Urothelium cell line (cell line): ENCODE measurements around the gene MAGEA6.
"Not testable (repeated sequence)": the region's sequence is repeated elsewhere in the genome, so short reads cannot be mapped to it uniquely, and the experiment has no call there.

Source experiments
- DNase-seq: peaks from one replicate; pipeline ENCODE4 v3.0.0; 2011; ENCODE audit warnings: low spot score, mixed read lengths
- FAIRE-seq: peaks from 2 replicates; lab custom pipeline; 2011; peaks lifted over from hg19 to GRCh38; lab: Jason Lieb, UNC

Gene MAGEA6

GRCh38 chrX:152735101-152735500 is 34.4 kb downstream of the MAGEA6 start:
- no peak for DNase-seq
- FAIRE-seq: no peak

- DNase-seq, FAIRE-seq: not testable (repeated sequence)
These were observed 35.2 kb downstream of the MAGEA6 start for GRCh38 chrX:152734143-152734858.

GRCh38 chrX:152733261-152733975 is 36.1 kb downstream of the MAGEA6 start, which contains the start of the genes CSAG1 and MAGEA12:
TSS of gene CSAG1 (minus strand) at chrX:152733721. CDS start at chrX:152732460, 1,261 bp downstream.
TSS of gene MAGEA12 (plus strand) at chrX:152733757. CDS start at chrX:152736162, 2,405 bp downstream.
- no peak for DNase-seq

GRCh38 chrX:152725409-152725808 is 44.1 kb downstream of the MAGEA6 start:
- FAIRE-seq: no peak

More at GRCh38 chrX:152733261-152733975, 36.1 kb downstream of the MAGEA6 start, which contains the start of the genes CSAG1 and MAGEA12:
- no peak for FAIRE-seq

More at GRCh38 chrX:152725409-152725808, 44.1 kb downstream of the MAGEA6 start:
- DNase-seq: no peak
